A673 (cell line): ENCODE measurements around the gene TNFSF11. TPM values are rescaled to one million over a fixed set of nuclear protein-coding genes. Genes with fewer than 3 reads are reported as not detected.
A peak's percentile ranks its signal among the peaks of the same experiment; 100 is the strongest.

Source experiments
- BruUV-seq: library from RNA; stranded (reverse); fragments of 400-500 nt; replicated peaks from 2 replicates; lab custom pipeline; 2021; lab: Mats Ljungman, UMichigan
- CTCF ChIA-PET: fragments of 300-600 bp; sonication (Branson Sonifier 250); formaldehyde crosslinking; loops from one replicate; lab custom pipeline; 2022; ENCODE audit warnings: antibody characterized with exemption; lab: Charles Lee
- POLR2A ChIA-PET: fragments of 300-600 bp; sonication (Branson Sonifier 250); formaldehyde crosslinking; loops from one replicate; lab custom pipeline; 2022; ENCODE audit warnings: antibody characterized with exemption; ENCODE audit not compliant: low non-redundant PET; lab: Charles Lee
- DNase-seq: peaks from one replicate; pipeline ENCODE4 v3.0.0-alpha.2; 2015; ENCODE audit warnings: low spot score
- H3K27ac ChIP-seq: fragments of 200-600 bp; sonication (generic); 2 replicates; pipeline ENCODE4 v1.5.1; 2016; ENCODE audit warnings: mixed run types, low read depth, mild to moderate bottlenecking, mixed read lengths, antibody characterized with exemption, low read length; ENCODE audit not compliant: poor library complexity, severe bottlenecking
- H3K27me3 ChIP-seq: fragments of 200-600 bp; sonication (generic); replicated peaks from 2 replicates; pipeline ENCODE4 v1.6.1; 2017; ENCODE audit warnings: mixed run types, low read depth, mild to moderate bottlenecking, mixed read lengths, antibody characterized with exemption, low read length; ENCODE audit not compliant: insufficient read depth, poor library complexity
- H3K36me3 ChIP-seq: fragments of 200-600 bp; sonication (generic); 2 replicates; pipeline ENCODE4 v1.6.1; 2016; ENCODE audit warnings: mixed run types, mild to moderate bottlenecking, mixed read lengths, antibody characterized with exemption, low read length; ENCODE audit not compliant: insufficient read depth, poor library complexity, severe bottlenecking
- H3K4me1 ChIP-seq: fragments of 200-600 bp; sonication (generic); 2 replicates; pipeline ENCODE4 v1.6.1; 2017; ENCODE audit warnings: mixed run types, mild to moderate bottlenecking, mixed read lengths, antibody characterized with exemption, low read length; ENCODE audit not compliant: insufficient read depth, poor library complexity, severe bottlenecking
- H3K4me3 ChIP-seq: fragments of 200-600 bp; sonication (generic); 2 replicates; pipeline ENCODE4 v1.5.1; 2016; ENCODE audit warnings: low read depth, mixed run types, mild to moderate bottlenecking, mixed read lengths, low read length; ENCODE audit not compliant: poor library complexity, severe bottlenecking
- H3K9me3 ChIP-seq: fragments of 200-600 bp; sonication (generic); 2 replicates; pipeline ENCODE4 v1.6.1; 2016; ENCODE audit warnings: mixed run types, low read depth, mild to moderate bottlenecking, mixed read lengths, antibody characterized with exemption, low read length; ENCODE audit not compliant: poor library complexity, severe bottlenecking
- CTCF ChIP-seq: fragments of 300-800, 200-600 bp; sonication (generic); conservative IDR thresholded peaks from 2 replicates; pipeline ENCODE4 v1.5.1; 2017; ENCODE audit warnings: low read depth, mild to moderate bottlenecking, antibody characterized with exemption, low read length, moderate library complexity, mixed read lengths
- EZH2 ChIP-seq: fragments of 200-600 bp; sonication (generic); IDR thresholded peaks from 2 replicates; pipeline ENCODE4 v1.6.1; 2017; ENCODE audit warnings: borderline replicate concordance, low read depth, mild to moderate bottlenecking, mixed read lengths, antibody characterized with exemption, low read length; ENCODE audit not compliant: poor library complexity, severe bottlenecking
- intact Hi-C: fragments of 100-400 bp; cut with micrococcal nuclease; formaldehyde crosslinking; loops from one replicate; pipeline ENCODE4 v1.10.0; 2022; ENCODE audit not compliant: unreplicated experiment
- total RNA-seq: library from RNA; stranded (reverse); gene quantifications from 2 replicates; pipeline ENCODE4 v1.2.3, GENCODE V29; 2021

TNFSF11 gene
- total RNA-seq, 1 experiment from 2014 or later: not detected

GRCh38 chr13:42615691-42616090 lies 41.7 kb downstream of the TNFSF11 start:
- POLR2A ChIA-PET: no interaction called here

GRCh38 chr13:42617221-42617620 lies 43.3 kb downstream of the TNFSF11 start:
- Histone ChIP-seq H3K4me1 (no peaks in the 10 kb centered on the region), H3K27ac (no peak overlapping the region), H3K9me3 (no peaks in the 10 kb centered on the region), H3K4me3 (no peak overlapping the region), H3K27me3 (peaks cover 7% of the 10 kb centered on the region), H3K36me3 (no peaks in the 10 kb centered on the region)
- ChIA-PET CTCF (no interaction called here), POLR2A (no interaction called here)
- DNase-seq: no peak
- no peak for TF ChIP-seq EZH2
- no peak for TF ChIP-seq CTCF
- intact Hi-C loops: no loop called here
- BruUV-seq: no TSS peak

More at GRCh38 chr13:42615691-42616090, 41.7 kb downstream of the TNFSF11 start:
- Histone ChIP-seq H3K27me3 (no peaks in the 10 kb centered on the region), H3K4me1 (no peaks in the 10 kb centered on the region), H3K4me3 (no peak overlapping the region), H3K36me3 (no peaks in the 10 kb centered on the region), H3K27ac (no peak overlapping the region), H3K9me3 (no peaks in the 10 kb centered on the region)
- no TSS peak for BruUV-seq
- intact Hi-C loops: no loop called here
- peak; percentile 1 for DNase-seq
- CTCF ChIA-PET: no interaction called here
- no peak for TF ChIP-seq EZH2
- TF ChIP-seq CTCF: no peak

GRCh38 chr13:42623916-42624315 lies 50.0 kb downstream of the TNFSF11 start:
- TF ChIP-seq EZH2 (no peak), CTCF (no peak)
- POLR2A ChIA-PET: no interaction called here
- no peak for DNase-seq
- Histone ChIP-seq H3K9me3 (no peaks in the 10 kb centered on the region), H3K36me3 (no peaks in the 10 kb centered on the region), H3K27ac (no peak overlapping the region), H3K4me3 (no peak overlapping the region), H3K4me1 (no peaks in the 10 kb centered on the region), H3K27me3 (peaks cover 13% of the 10 kb centered on the region)
- BruUV-seq: no TSS peak
- intact Hi-C loops: no loop called here
- CTCF ChIA-PET: no interaction called here
